HG03442 (cell line): ENCODE data around the gene TMEM61.
"Not testable (repeated sequence)": the region's sequence is repeated elsewhere in the genome, so short reads cannot be mapped to it uniquely, and the experiment has no call there.

Experiments
- ATAC-seq: cut with Tn5 transposase; IDR thresholded peaks from one replicate; pipeline ENCODE4 v1.9.1; 2021; ENCODE audit warnings: mild to moderate bottlenecking, moderate library complexity; ENCODE audit not compliant: unreplicated experiment

Gene TMEM61

GRCh38 chr1:54980528-54981241 lies at the start of gene TMEM61:
TMEM61 (plus strand) TSS chr1:54980628; CDS start chr1:54981066, 438 bp downstream.
- no peak for ATAC-seq

DNA sequence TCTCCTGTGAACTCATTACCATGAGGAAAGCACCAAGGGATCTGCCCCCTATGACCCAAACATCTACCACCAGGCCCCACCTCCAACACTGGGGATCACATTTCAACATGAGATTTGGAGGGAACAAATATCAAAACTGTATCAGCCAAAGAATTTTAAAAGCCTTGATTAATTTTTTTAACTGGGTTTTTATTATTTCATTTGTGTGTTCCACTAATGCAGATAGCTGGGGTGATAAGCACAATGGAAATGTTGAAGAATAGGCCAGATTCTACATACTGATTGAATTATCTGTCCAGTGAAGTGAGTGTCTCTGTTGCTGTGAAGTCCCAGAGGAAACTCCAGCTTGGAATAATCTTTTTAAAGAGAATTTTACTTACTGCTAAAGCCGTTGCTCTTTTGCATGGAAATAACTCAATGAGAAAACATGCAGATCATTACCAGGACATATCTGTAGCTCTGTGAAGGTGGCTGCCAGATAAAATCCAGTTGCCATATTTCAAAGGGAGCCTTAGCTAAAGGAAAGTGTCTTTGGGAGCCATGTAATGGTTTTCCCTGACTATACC lies 49.1 kb upstream of the TMEM61 start:
- no peak for ATAC-seq

DNA sequence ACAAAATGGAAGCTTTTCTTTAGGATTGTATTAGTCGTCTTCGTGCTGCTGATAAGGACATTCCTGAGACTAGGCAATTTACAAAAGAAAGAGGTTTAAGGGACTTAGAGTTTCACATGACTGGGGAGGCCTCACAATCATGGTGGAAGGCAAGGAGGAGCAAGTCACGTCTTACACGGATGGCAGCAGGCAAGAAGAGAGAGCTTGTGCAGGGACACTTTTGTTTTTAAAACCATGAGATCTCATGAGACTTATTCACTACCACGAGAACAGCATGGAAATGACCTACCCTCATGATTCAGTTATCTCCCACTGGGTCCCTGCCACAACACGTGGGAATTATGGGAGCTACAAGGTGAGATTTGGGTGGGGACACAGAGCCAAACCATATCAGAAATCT lies 46.3 kb upstream of the TMEM61 start:
- not testable (repeated sequence) for ATAC-seq

DNA sequence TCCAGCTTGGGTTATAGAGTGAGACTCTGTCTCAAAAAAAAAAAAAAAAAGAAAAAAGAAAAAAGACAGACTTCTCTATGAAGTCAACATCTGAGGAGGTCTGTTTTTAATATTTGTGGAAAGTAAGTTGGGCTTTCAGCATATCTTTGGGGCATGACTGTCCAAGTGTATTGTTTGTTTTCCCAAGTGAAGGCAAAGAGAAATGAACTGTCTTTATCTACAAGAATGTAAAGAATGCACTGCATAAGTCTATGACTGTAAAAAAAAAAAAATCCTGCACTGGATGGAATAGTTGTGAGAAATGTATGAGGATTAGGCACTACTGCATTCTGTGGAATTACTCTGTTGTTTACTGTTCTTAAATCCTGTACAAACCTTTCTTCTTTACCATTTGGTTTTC lies 45.6 kb upstream of the TMEM61 start:
- ATAC-seq = no peak

DNA sequence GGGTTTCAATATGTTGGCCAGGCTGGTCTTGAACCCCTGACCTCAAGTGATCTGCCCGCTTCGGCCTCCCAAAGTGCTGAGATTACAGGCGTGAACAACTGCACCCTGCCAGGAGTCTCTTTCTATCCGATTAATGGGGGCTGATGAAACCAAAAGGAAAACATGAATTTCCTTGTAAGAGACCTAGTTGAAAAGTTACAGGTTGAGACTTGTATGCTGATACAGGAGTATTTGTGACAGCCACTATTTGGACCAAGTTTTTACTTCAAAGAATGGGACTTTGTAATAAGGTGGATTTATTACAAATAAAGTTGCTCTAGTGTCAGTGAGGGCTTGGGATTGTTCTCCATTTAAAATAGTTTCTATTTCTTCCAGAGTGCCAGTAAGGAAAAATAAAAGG lies 43.6 kb upstream of the TMEM61 start:
- no peak for ATAC-seq

DNA sequence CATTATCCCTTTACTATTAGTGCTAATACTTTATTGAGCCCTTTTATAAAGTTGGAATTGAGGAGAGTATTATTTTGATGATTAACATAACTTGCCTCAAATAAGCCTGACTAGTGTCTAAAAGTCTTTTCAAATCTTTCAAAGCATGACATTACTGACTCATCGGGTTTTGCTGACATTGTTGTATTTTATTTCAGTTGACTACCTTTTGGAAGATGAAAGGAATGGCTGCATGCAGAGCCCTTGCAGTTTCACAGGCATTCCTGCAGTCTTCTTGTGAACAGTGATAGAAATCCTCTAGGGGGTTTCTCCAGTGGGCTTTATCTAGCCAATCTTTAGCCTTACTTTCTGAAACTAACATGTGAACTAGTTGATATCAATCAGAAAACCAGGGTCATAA lies 43.0 kb upstream of the TMEM61 start:
- ATAC-seq = no peak

GRCh38 chr1:54938955-54939354 lies 41.5 kb upstream of the TMEM61 start:
- ATAC-seq = not testable (repeated sequence)

- no peak for ATAC-seq
Observed at GRCh38 chr1:54940042-54940441, 40.4 kb upstream of the TMEM61 start.

- no peak for ATAC-seq
Observed at GRCh38 chr1:54942976-54943375, 37.5 kb upstream of the TMEM61 start.

DNA sequence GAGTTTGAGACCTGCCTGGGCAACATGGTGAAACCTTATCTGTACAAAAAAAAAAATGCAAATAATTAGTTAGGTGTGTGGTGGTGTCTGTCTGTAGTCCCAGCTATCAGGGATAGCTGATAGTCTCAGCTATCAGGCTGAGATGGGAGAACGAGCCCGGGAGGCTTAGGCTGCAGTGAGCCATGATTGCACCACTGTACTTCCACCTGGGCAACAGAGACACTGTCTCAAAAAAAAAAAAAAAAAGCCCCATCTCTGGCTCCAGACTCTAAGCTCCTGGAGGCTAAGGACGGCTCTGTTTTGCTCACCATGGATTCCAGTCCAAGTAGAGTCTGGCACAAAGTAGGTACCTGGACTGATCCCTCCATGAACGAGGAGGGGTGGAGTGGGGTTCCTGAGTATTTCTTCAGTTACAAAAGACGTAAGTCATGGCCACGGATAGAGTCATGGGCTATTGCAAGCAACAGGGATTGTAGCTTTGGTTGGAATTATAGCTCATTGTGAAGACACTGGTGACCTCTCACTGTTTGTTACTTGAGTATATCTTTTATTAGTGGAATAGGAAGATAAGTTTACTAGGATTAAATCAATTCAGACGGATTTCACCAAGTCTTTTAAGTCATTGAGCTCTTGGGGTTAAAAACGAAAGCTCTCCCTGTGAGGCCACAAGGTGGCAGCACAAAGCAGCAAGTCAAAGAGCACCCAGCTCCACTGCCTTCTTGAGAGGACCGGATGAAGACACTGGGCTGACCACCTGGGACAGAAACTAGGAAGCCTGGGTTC lies 35.6 kb upstream of the TMEM61 start:
- no peak for ATAC-seq

DNA sequence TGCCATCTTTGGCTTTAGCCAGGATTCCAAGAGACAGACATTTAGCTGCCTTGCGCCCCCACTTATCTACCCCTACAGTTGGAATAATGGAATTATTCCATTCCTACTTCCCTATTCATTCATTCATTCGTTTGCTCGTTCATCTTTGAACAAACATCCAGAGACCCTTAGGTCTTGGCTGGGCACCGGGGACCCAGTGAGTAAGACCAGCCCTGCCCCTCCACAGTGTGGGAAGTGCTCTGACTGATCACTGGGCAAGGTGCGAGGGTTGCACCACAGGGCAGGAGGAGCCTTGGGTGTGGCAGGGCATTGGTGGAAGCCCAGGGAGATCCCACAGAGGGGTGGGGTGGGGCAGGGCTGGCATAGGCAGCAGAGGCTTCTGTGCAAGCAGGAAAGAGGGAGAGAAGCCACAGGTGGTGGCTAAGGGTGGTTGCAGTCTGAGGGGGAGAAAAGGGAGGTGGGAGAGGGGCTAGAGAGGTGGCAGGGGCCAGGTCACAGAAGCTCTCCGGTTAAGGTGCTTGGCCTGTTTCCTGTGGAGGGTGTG lies 35.0 kb upstream of the TMEM61 start:
- no peak for ATAC-seq

GRCh38 chr1:54947540-54947939 lies 32.9 kb upstream of the TMEM61 start:
- ATAC-seq = no peak

- no peak for ATAC-seq
Observed at GRCh38 chr1:54949053-54949452, 31.4 kb upstream of the TMEM61 start.

DNA sequence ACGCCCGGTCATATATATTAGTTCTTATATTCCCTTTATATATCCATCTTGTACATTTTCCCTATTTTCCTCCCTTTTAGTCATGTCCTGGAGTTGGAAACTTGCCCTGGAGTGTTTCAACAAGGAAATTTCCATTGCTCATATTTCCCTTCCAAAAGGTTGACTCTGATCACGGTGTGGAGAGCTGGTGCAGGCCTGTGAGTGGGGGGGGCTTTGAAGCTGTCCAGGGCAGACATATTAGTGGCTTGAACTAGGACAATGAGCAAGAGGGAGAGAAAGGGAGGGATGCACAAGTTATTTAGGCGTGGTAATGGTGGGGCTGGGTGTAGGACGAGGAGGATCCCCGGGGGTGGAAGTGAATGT lies 30.4 kb upstream of the TMEM61 start:
- ATAC-seq = no peak

GRCh38 chr1:54950369-54951163 lies 29.9 kb upstream of the TMEM61 start:
- ATAC-seq = peak; percentile 63

GRCh38 chr1:54951810-54952226 lies 28.6 kb upstream of the TMEM61 start:
- ATAC-seq = no peak

GRCh38 chr1:54952950-54953718 lies 27.3 kb upstream of the TMEM61 start:
- no peak for ATAC-seq

GRCh38 chr1:54953846-54954245 lies 26.6 kb upstream of the TMEM61 start:
- no peak for ATAC-seq

GRCh38 chr1:54955359-54955758 lies 25.1 kb upstream of the TMEM61 start:
- no peak for ATAC-seq

- ATAC-seq = no peak
Observed at GRCh38 chr1:54956726-54957125, 23.7 kb upstream of the TMEM61 start.
